Chondrocyte (in vitro differentiated cells): ENCODE results near the gene PDZK1IP1. TPM values are rescaled to one million over a fixed set of nuclear protein-coding genes. Genes with fewer than 3 reads are reported as not detected.
"Not testable (repeated sequence)": the region's sequence is repeated elsewhere in the genome, so short reads cannot be mapped to it uniquely, and the experiment has no call there.

Experiments used
- DNase-seq: peaks from one replicate; pipeline ENCODE4 v3.0.0; 2021; ENCODE audit warnings: mixed read lengths, low spot score
- H3K27ac Mint-ChIP-seq: one replicate; pipeline ENCODE4 v1.8.0; 2021; ENCODE audit warnings: mild to moderate bottlenecking, moderate library complexity, mixed read lengths; ENCODE audit not compliant: unreplicated experiment
- H3K27me3 Mint-ChIP-seq: 2 replicates; pipeline ENCODE4 v1.8.0; 2021; ENCODE audit warnings: low read depth, mixed read lengths
- H3K36me3 Mint-ChIP-seq: 2 replicates; pipeline ENCODE4 v1.8.0; 2021; ENCODE audit warnings: low read depth, mixed read lengths
- H3K4me1 Mint-ChIP-seq: 2 replicates; pipeline ENCODE4 v1.8.0; 2021; ENCODE audit warnings: low read depth, mild to moderate bottlenecking, mixed read lengths
- H3K4me3 Mint-ChIP-seq: one replicate; pipeline ENCODE4 v1.8.0; 2021; ENCODE audit warnings: mild to moderate bottlenecking, moderate library complexity, mixed read lengths; ENCODE audit not compliant: unreplicated experiment
- H3K9me3 Mint-ChIP-seq: 2 replicates; pipeline ENCODE4 v1.8.0; 2021; ENCODE audit warnings: low read depth, mixed read lengths
- CTCF ChIP-seq: fragments of 200-600 bp; sonication (generic); IDR thresholded peaks from 2 replicates; pipeline ENCODE4 v1.5.0; 2021; ENCODE audit warnings: antibody characterized with exemption, mild to moderate bottlenecking, moderate library complexity
- total RNA-seq: library from RNA; stranded (reverse); gene quantifications from 3 replicates; pipeline ENCODE4 v1.2.1, GENCODE V29; 2021

The PDZK1IP1 gene
- total RNA-seq, 1 donor from 2014 or later, result not detected

GRCh38 chr1:47143654-47144053 is 46.2 kb downstream of the PDZK1IP1 start:
- not testable (repeated sequence) for H3K27ac Mint-ChIP-seq, H3K4me3 Mint-ChIP-seq, H3K36me3 Mint-ChIP-seq

DNA sequence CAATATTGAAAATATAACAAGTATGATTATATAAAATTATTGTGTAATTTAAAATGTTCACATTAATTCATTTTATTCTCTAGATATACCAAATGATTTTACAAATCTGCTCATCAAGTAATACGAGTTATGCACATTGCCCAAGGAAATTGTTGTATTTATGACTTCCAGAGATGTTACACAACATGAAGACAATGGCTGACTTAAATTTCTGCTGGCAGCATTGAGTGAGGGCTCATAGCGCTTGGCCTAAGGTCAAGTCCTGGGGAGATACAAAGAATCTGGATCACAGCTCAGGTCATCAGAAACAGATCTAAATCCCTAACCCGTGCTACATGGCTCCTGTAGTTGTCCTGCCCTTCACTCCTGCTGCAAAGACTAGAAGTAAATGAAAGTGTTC is 49.5 kb downstream of the PDZK1IP1 start:
- H3K4me3 Mint-ChIP-seq, H3K27me3 Mint-ChIP-seq, DNase-seq, H3K4me1 Mint-ChIP-seq, H3K27ac Mint-ChIP-seq, H3K9me3 Mint-ChIP-seq, H3K36me3 Mint-ChIP-seq: not testable (repeated sequence)

More at GRCh38 chr1:47143654-47144053, 46.2 kb downstream of the PDZK1IP1 start:
- not testable (repeated sequence) for DNase-seq, H3K9me3 Mint-ChIP-seq, H3K4me1 Mint-ChIP-seq
- TF ChIP-seq CTCF, result peak; percentile 34
- H3K27me3 Mint-ChIP-seq, result peaks cover 12% of the 10 kb centered on the region

- Mint-ChIP-seq H3K27me3 (peaks cover 9% of the 10 kb centered on the region), H3K27ac (no peak overlapping the region), H3K36me3 (peaks cover 2% of the 10 kb centered on the region), H3K4me1 (no peaks in the 10 kb centered on the region), H3K9me3 (no peaks in the 10 kb centered on the region), H3K4me3 (no peak overlapping the region)
- no peak for DNase-seq
- TF ChIP-seq CTCF, result no peak
Observed at GRCh38 chr1:47137925-47138615, 51.8 kb downstream of the PDZK1IP1 start.

- Mint-ChIP-seq H3K27me3 (peaks cover 9% of the 10 kb centered on the region), H3K27ac (no peak within 1 kb of the TSS), H3K4me3 (no peak within 1 kb of the TSS), H3K9me3 (no peaks in the 10 kb centered on the region), H3K36me3 (peaks cover 2% of the 10 kb centered on the region), H3K4me1 (no peaks in the 10 kb centered on the region)
- no peak for TF ChIP-seq CTCF
- no peak for DNase-seq
Observed at GRCh38 chr1:47137198-47137597, 52.6 kb downstream of the PDZK1IP1 start, which contains the start of gene CYP4A22. TSS of gene CYP4A22 (plus strand) at chr1:47137441. CDS start at chr1:47137486, 45 bp downstream.

Other genes with a start within 250 kb of the PDZK1IP1 start
- not detected in 3 replicates for gene CYP4A11, start 248.6 kb downstream of the PDZK1IP1 start, total RNA-seq
- 1.0 to 1.1 TPM (median 1.1 TPM) in 3 replicates for gene CYP4X1, start 166.4 kb downstream of the PDZK1IP1 start, total RNA-seq
- not detected in 3 replicates for gene CYP4Z1, start 122.8 kb downstream of the PDZK1IP1 start, total RNA-seq
- not detected in 3 replicates for gene CYP4A22, start 52.6 kb downstream of the PDZK1IP1 start, total RNA-seq
- 0.10 TPM in 2 of 3 replicates, not detected in the other for gene TAL1, start 42.2 kb upstream of the PDZK1IP1 start, total RNA-seq
- 5.0 to 6.9 TPM (median 5.2 TPM) in 3 replicates for gene STIL, start 124.1 kb upstream of the PDZK1IP1 start, total RNA-seq
- gene CMPK1, start 143.8 kb upstream of the PDZK1IP1 start, total RNA-seq, result 135 to 142 TPM (median 136 TPM) in 3 replicates
- not detected in 3 replicates for gene FOXE3, start 226.2 kb upstream of the PDZK1IP1 start, total RNA-seq
- 0.90 to 1.0 TPM (median 1.0 TPM) in 3 replicates for gene FOXD2, start 248.0 kb upstream of the PDZK1IP1 start, total RNA-seq